C4-2B (cell line): ENCODE data around the gene CHST11.

Experiments used
- CTCF ChIP-seq: fragments of 450-650 bp; conservative IDR thresholded peaks from 2 replicates; pipeline ENCODE4 v1.5.1; 2017; ENCODE audit warnings: mild to moderate bottlenecking
- ZFX ChIP-seq: fragments of 450-650 bp; IDR thresholded peaks from 2 replicates; pipeline ENCODE4 v1.6.1; 2017

GRCh38 chr12:104490850-104491249, 34.1 kb downstream of the CHST11 start:
- TF ChIP-seq CTCF (no peak), ZFX (no peak)
